Endothelial cell of umbilical vein (primary cell): ENCODE results near the gene MOB3A. TPM values are rescaled to one million over a fixed set of nuclear protein-coding genes. Genes with fewer than 3 reads are reported as not detected.

Source experiments
- BruUV-seq: library from RNA; stranded (reverse); fragments of 400-500 nt; replicated peaks from 2 replicates; lab custom pipeline; 2021; lab: Mats Ljungman, UMichigan
- CTCF ChIA-PET: fragments of 300-600, 350-600 bp; sonication (Branson Sonifier 250); formaldehyde crosslinking; loops from one replicate; lab custom pipeline; 2021; ENCODE audit warnings: antibody characterized with exemption, inconsistent platforms; lab: Charles Lee
- POLR2A ChIA-PET: fragments of 300-600, 350-600 bp; sonication (Branson Sonifier 250); formaldehyde crosslinking; loops from one replicate; lab custom pipeline; 2021; ENCODE audit warnings: antibody characterized with exemption, inconsistent platforms; lab: Charles Lee
- DNase-seq: peaks from one replicate; pipeline ENCODE4 v3.0.0-alpha.2; 2011; ENCODE audit warnings: low read depth, low spot score
- FAIRE-seq: peaks from 2 replicates; lab custom pipeline; 2011; peaks lifted over from hg19 to GRCh38; lab: Jason Lieb, UNC
- H2AFZ ChIP-seq: 2 replicates; pipeline ENCODE4 v1.6.0; 2012; ENCODE audit warnings: low read depth, low read length, control low read depth, inconsistent platforms
- H3K27ac ChIP-seq: 2 replicates; pipeline ENCODE4 v1.5.1; 2011; ENCODE audit warnings: low read depth, mild to moderate bottlenecking, control low read depth, low read length, moderate library complexity; ENCODE audit not compliant: insufficient read depth
- H3K27me3 ChIP-seq, 2 experiments: 2 replicates each; pipeline versions ENCODE4 v1.6.0 to v1.6.1; 2011; ENCODE audit warnings: low read length in 2 of 2, mixed read lengths in 1 of 2; ENCODE audit not compliant: control insufficient read depth in 2 of 2, insufficient read depth in 2 of 2
- H3K36me3 ChIP-seq, 2 experiments: 2 replicates in 1 of 2; 3 replicates in 1 of 2; pipeline ENCODE4 v1.5.1; 2011; ENCODE audit warnings: low read length in 2 of 2, mild to moderate bottlenecking in 1 of 2, moderate library complexity in 1 of 2; ENCODE audit not compliant: control insufficient read depth in 2 of 2, insufficient read depth in 2 of 2; ENCODE audit errors: extremely low read depth in 1 of 2
- H3K4me1 ChIP-seq: 3 replicates; pipeline ENCODE4 v1.5.1; 2011; ENCODE audit warnings: mild to moderate bottlenecking, low read length; ENCODE audit not compliant: control insufficient read depth, insufficient read depth; ENCODE audit errors: extremely low read depth
- H3K4me2 ChIP-seq: 2 replicates; pipeline ENCODE4 v1.6.1; 2011; ENCODE audit warnings: low read length, control low read depth, mixed read lengths; ENCODE audit not compliant: insufficient read depth
- H3K4me3 ChIP-seq, 3 experiments: fragments of 200-600 bp in 1 of 3; sonication (generic), shearing (Covaris generic) in 1 of 3; replicated peaks in 1 of 3; 2 replicates each; pipeline ENCODE4 v1.5.1; 2011 to 2016; ENCODE audit warnings: control low read depth in 3 of 3, low read length in 3 of 3, mild to moderate bottlenecking in 2 of 3, inconsistent platforms in 1 of 3, low read depth in 1 of 3, moderate library complexity in 1 of 3; ENCODE audit not compliant: insufficient read depth in 1 of 3
- H3K79me2 ChIP-seq: 2 replicates; pipeline ENCODE4 v1.6.0; 2012; ENCODE audit warnings: low read length, inconsistent platforms; ENCODE audit not compliant: control insufficient read depth, insufficient read depth
- H3K9ac ChIP-seq: replicated peaks from 2 replicates; pipeline ENCODE3; 2011; ENCODE audit warnings: low read length, control low read depth; ENCODE audit not compliant: insufficient read depth; ENCODE audit errors: extremely low read depth
- H3K9me1 ChIP-seq: replicated peaks from 3 replicates; pipeline ENCODE4 v1.6.0; 2011; ENCODE audit warnings: mild to moderate bottlenecking, low read length; ENCODE audit not compliant: control insufficient read depth, insufficient read depth; ENCODE audit errors: extremely low read depth
- H3K9me3 ChIP-seq: replicated peaks from 2 replicates; pipeline ENCODE4 v1.5.1; 2012; ENCODE audit warnings: low read length, inconsistent platforms; ENCODE audit not compliant: control insufficient read depth, insufficient read depth
- H4K20me1 ChIP-seq: replicated peaks from 2 replicates; pipeline ENCODE3; 2011; ENCODE audit warnings: mild to moderate bottlenecking, low read length; ENCODE audit not compliant: control insufficient read depth, insufficient read depth; ENCODE audit errors: extremely low read depth
- EZH2 ChIP-seq: IDR thresholded peaks from 2 replicates; pipeline ENCODE4 v1.6.1; 2012; ENCODE audit warnings: borderline replicate concordance, low read depth, mild to moderate bottlenecking, moderate library complexity, low read length, inconsistent platforms; ENCODE audit not compliant: severe bottlenecking
- FOS ChIP-seq: IDR thresholded peaks from 2 replicates; pipeline ENCODE4 v1.6.1; 2011; ENCODE audit warnings: mild to moderate bottlenecking, low read length, moderate library complexity, borderline replicate concordance; ENCODE audit not compliant: insufficient read depth
- GATA2 ChIP-seq: IDR thresholded peaks from 2 replicates; pipeline ENCODE4 v1.7.0; 2011; ENCODE audit warnings: low read depth, mild to moderate bottlenecking, moderate library complexity, mixed read lengths, low read length; ENCODE audit not compliant: insufficient read length, insufficient read depth
- JUN ChIP-seq: IDR thresholded peaks from 2 replicates; pipeline ENCODE4 v1.6.1; 2011; ENCODE audit warnings: borderline replicate concordance, low read depth; ENCODE audit not compliant: insufficient read length, insufficient read depth
- MAX ChIP-seq: IDR thresholded peaks from 2 replicates; pipeline ENCODE4 v1.6.1; 2011; ENCODE audit not compliant: insufficient read depth, insufficient read length
- MYC ChIP-seq: IDR thresholded peaks from one replicate; pipeline ENCODE4 v1.6.1; 2011; ENCODE audit warnings: mild to moderate bottlenecking, low read depth, low read length
- POLR2A ChIP-seq: IDR thresholded peaks from 2 replicates; pipeline ENCODE4 v1.6.1; 2012; ENCODE audit warnings: low read depth, mild to moderate bottlenecking, control low read depth, low read length
- POLR2AphosphoS5 ChIP-seq: IDR thresholded peaks from 2 replicates; pipeline ENCODE4 v1.6.1; 2012; ENCODE audit warnings: low read depth, mild to moderate bottlenecking, control low read depth, low read length, moderate library complexity; ENCODE audit not compliant: insufficient read depth
- dilution Hi-C: fragments of 300-500 bp; cut with MboI; formaldehyde crosslinking; loops from one replicate; pipeline ENCODE4 v1.15.0; 2019; ENCODE audit warnings: low sequenced_read_pairs; ENCODE audit not compliant: extremely low pct_ligation_motif_present
- intact Hi-C: fragments of 100-400 bp; cut with micrococcal nuclease; formaldehyde crosslinking; loops from one replicate; pipeline ENCODE4 v1.10.0; 2022
- polyA plus RNA-seq, 4 experiments: library from polyadenylated mRNA; depleted of rRNA in 3 of 4; stranded (reverse) in 3 of 4; unstranded in 1 of 4; fragments of >200 nt; gene quantifications; 2 replicates each; pipeline versions ENCODE4 v1.2.1 to v1.2.3, GENCODE V29; 2011 to 2012; ENCODE audit warnings: missing spikeins in 1 of 4
- total RNA-seq: library from RNA; stranded (reverse); gene quantifications from 2 replicates; pipeline ENCODE4 v1.2.3, GENCODE V29; 2021
- TF ChIP-seq, protein P1 (sequence below), 2 donors: IDR thresholded peaks; 1 replicate in 1 of 2; 2 replicates in 1 of 2; pipeline ENCODE4 v1.5.1; 2011; ENCODE audit warnings: low read length in 2 of 2, mild to moderate bottlenecking in 2 of 2, moderate library complexity in 2 of 2, control low read depth in 1 of 2, inconsistent platforms in 1 of 2, low read depth in 1 of 2; ENCODE audit not compliant: insufficient read depth in 1 of 2; ENCODE audit errors: extremely low read depth in 1 of 2

MOB3A gene
- total and polyA plus RNA-seq, 2 donors (not counting 3 experiments of a cell fraction or from before 2014, with no cell fraction given), result 46.5 to 59.7 TPM

- intact Hi-C loops (no loop called here), dilution Hi-C loops (no loop called here)
- no peak overlapping the region for H2AFZ ChIP-seq
- FAIRE-seq (no peak), DNase-seq (no peak)
- H3K9ac ChIP-seq, result no peak overlapping the region
- H3K79me2 ChIP-seq, result peaks cover 54% of the 10 kb centered on the region
- TF ChIP-seq MAX (no peak), POLR2A (no peak)
- H3K4me2 ChIP-seq, result no peak overlapping the region
- no peaks in the 10 kb centered on the region for H3K4me1 ChIP-seq
- no peaks in the 10 kb centered on the region for H3K27me3 ChIP-seq
- no peak overlapping the region for H3K27ac ChIP-seq
- no peaks in the 10 kb centered on the region for H3K9me1 ChIP-seq
- BruUV-seq, result no TSS peak
- no peak overlapping the region for H3K4me3 ChIP-seq
- CTCF ChIA-PET, result no interaction called here
- H3K36me3 ChIP-seq, result peaks cover 7 to 38% of the 10 kb centered on the region in 2 experiments
- H3K9me3 ChIP-seq, result no peaks in the 10 kb centered on the region
- no peaks in the 10 kb centered on the region for H4K20me1 ChIP-seq
- POLR2A ChIA-PET, result interaction anchor here (0.7 kb wide), 1 partner anchor 12 kb away, joined by 5 read pairs; no protein-coding TSS in a partner anchor
These were observed 42.1 kb upstream of the MOB3A start for GRCh38 chr19:2138061-2138728.

GRCh38 chr19:2136796-2137195 lies 40.7 kb upstream of the MOB3A start:
- H3K9ac ChIP-seq, result no peak overlapping the region
- no peaks in the 10 kb centered on the region for H3K27me3 ChIP-seq
- DNase-seq (no peak), FAIRE-seq (no peak)
- ChIA-PET CTCF (interaction anchor here (1.1 kb wide), 1 partner anchor 9 kb away, joined by 3 read pairs; no protein-coding TSS in a partner anchor), POLR2A (no interaction called here)
- dilution Hi-C loops (no loop called here), intact Hi-C loops (no loop called here)
- no peak overlapping the region for H3K27ac ChIP-seq
- no peaks in the 10 kb centered on the region for H3K9me3 ChIP-seq
- no peaks in the 10 kb centered on the region for H4K20me1 ChIP-seq
- H3K4me1 ChIP-seq, result no peaks in the 10 kb centered on the region
- H3K9me1 ChIP-seq, result no peaks in the 10 kb centered on the region
- no TSS peak for BruUV-seq
- no peak overlapping the region for H3K4me3 ChIP-seq
- peaks cover 46% of the 10 kb centered on the region for H3K79me2 ChIP-seq
- H2AFZ ChIP-seq, result no peak overlapping the region
- TF ChIP-seq, protein P1, sequence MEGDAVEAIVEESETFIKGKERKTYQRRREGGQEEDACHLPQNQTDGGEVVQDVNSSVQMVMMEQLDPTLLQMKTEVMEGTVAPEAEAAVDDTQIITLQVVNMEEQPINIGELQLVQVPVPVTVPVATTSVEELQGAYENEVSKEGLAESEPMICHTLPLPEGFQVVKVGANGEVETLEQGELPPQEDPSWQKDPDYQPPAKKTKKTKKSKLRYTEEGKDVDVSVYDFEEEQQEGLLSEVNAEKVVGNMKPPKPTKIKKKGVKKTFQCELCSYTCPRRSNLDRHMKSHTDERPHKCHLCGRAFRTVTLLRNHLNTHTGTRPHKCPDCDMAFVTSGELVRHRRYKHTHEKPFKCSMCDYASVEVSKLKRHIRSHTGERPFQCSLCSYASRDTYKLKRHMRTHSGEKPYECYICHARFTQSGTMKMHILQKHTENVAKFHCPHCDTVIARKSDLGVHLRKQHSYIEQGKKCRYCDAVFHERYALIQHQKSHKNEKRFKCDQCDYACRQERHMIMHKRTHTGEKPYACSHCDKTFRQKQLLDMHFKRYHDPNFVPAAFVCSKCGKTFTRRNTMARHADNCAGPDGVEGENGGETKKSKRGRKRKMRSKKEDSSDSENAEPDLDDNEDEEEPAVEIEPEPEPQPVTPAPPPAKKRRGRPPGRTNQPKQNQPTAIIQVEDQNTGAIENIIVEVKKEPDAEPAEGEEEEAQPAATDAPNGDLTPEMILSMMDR (IDR thresholded peaks at IDR 0.05; ENCODE audit: extremely low read depth in 1 of 2, insufficient read depth in 1 of 2, low read depth in 1 of 2, low read length in 2 of 2), result no peak
- TF ChIP-seq POLR2AphosphoS5 (no peak), MYC (no peak), EZH2 (no peak), JUN (no peak), GATA2 (no peak), MAX (no peak), POLR2A (no peak), FOS (no peak)
- H3K4me2 ChIP-seq, result no peak overlapping the region
- H3K36me3 ChIP-seq, result peaks cover 8 to 49% of the 10 kb centered on the region in 2 experiments
